BE2C (cell line): ENCODE data around the gene WIPI1.

Experiments used
- DNase-seq: peaks from one replicate; pipeline ENCODE4 v3.0.0-alpha.2; 2020
- H3K27me3 ChIP-seq: fragments of 250-450 bp; sonication (Bioruptor Pico); 2 replicates; pipeline ENCODE4 v1.5.1; 2020; ENCODE audit warnings: mild to moderate bottlenecking
- H3K36me3 ChIP-seq: fragments of 250-450 bp; sonication (Bioruptor Pico); 2 replicates; pipeline ENCODE4 v1.5.1; 2020; ENCODE audit warnings: mild to moderate bottlenecking
- H3K4me1 ChIP-seq: fragments of 250-450 bp; sonication (Bioruptor Pico); 2 replicates; pipeline ENCODE4 v1.5.1; 2020
- H3K4me3 ChIP-seq: 2 replicates; pipeline ENCODE4 v1.5.1; 2011; ENCODE audit warnings: low read depth, low read length
- H3K9me3 ChIP-seq: fragments of 250-450 bp; sonication (Bioruptor Pico); 2 replicates; pipeline ENCODE4 v1.5.1; 2020
- TF ChIP-seq, protein P1 (sequence below): IDR thresholded peaks from 2 replicates; pipeline ENCODE4 v1.5.1; 2012; ENCODE audit warnings: mild to moderate bottlenecking, low read depth, low read length

WIPI1 gene

DNA sequence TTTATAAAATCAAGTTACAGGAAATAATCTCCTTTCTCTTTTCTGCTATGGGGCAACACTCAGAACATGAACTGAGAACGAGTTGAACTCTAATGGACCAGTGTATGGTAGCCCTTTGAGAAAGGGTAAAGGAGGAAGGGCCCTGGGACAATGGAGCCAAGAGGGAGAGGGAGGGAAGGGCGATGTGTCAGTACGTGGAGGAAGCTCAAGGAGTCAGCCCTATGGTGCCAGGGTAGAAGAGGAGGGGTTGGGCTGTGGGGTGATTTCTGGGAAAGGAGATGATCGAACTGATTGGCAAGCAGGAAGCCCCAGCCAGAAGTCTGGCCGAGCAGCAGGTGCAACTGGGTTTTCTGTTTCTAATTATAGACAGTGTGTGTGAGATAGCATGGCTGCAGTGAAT, 4.3 kb upstream of the WIPI1 start:
- H3K4me1 ChIP-seq, result peaks cover 15% of the 10 kb centered on the region
- TF ChIP-seq, protein P1, sequence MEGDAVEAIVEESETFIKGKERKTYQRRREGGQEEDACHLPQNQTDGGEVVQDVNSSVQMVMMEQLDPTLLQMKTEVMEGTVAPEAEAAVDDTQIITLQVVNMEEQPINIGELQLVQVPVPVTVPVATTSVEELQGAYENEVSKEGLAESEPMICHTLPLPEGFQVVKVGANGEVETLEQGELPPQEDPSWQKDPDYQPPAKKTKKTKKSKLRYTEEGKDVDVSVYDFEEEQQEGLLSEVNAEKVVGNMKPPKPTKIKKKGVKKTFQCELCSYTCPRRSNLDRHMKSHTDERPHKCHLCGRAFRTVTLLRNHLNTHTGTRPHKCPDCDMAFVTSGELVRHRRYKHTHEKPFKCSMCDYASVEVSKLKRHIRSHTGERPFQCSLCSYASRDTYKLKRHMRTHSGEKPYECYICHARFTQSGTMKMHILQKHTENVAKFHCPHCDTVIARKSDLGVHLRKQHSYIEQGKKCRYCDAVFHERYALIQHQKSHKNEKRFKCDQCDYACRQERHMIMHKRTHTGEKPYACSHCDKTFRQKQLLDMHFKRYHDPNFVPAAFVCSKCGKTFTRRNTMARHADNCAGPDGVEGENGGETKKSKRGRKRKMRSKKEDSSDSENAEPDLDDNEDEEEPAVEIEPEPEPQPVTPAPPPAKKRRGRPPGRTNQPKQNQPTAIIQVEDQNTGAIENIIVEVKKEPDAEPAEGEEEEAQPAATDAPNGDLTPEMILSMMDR, result no peak
- peak; percentile 59 for DNase-seq

GRCh38 chr17:68461122-68461539, 3.8 kb upstream of the WIPI1 start:
- no peak for DNase-seq
- TF ChIP-seq, protein P1, result no peak
- Histone ChIP-seq H3K27me3 (no peaks in the 10 kb centered on the region; the same call in 1 of the 2 replicates), H3K9me3 (no peaks in the 10 kb centered on the region), H3K4me3 (no peak overlapping the region), H3K36me3 (no peaks in the 10 kb centered on the region), H3K4me1 (peaks cover 15% of the 10 kb centered on the region)

More for the DNA sequence above, 4.3 kb upstream of the WIPI1 start:
- H3K36me3 ChIP-seq, result no peaks in the 10 kb centered on the region
- no peaks in the 10 kb centered on the region for H3K9me3 ChIP-seq
- no peak overlapping the region for H3K4me3 ChIP-seq
- H3K27me3 ChIP-seq, result no peaks in the 10 kb centered on the region

DNA sequence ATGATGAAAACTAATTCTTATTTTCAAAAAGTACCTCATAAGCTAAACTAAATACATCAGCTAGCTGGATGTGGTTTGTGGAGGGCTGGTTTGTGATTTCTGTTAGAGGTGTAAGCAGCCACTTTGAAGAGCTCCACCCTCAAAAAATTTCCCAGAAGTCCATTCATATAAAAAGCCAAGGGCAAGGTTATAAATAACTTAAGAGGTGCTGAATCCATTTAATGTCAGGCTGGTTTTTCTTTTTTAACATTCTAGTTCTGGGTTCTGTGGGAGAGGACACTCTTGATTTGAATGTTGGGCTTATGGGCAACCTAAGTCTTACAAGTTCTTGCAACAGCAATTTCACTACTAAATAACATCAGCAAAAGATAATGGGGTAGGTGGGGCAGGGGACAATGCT, 3.4 kb upstream of the WIPI1 start:
- no peak overlapping the region for H3K4me3 ChIP-seq
- peaks cover 4% of the 10 kb centered on the region; the same call in 1 of the 2 replicates for H3K27me3 ChIP-seq
- TF ChIP-seq, protein P1, result no peak
- no peaks in the 10 kb centered on the region for H3K9me3 ChIP-seq
- DNase-seq, result no peak
- peaks cover 15% of the 10 kb centered on the region for H3K4me1 ChIP-seq
- H3K36me3 ChIP-seq, result no peaks in the 10 kb centered on the region

DNA sequence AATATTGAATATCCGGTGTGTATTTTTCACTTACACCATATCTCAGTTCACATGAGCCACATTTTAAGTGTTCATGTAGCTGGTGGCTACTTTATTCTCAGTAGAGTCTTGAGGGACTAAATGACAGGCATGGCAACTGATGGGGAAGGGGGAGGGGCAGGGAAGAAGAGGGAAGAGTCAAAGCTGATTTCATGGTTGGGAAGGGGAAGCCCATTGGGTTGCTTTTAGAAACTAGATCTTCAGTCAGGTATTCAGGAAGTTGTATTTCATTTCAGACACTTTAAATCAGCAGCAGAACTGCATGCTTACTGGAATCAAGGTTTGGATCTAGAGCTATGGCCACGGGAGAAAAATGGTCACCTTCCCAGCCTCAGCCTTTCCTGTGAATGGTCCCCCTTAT, 2.9 kb upstream of the WIPI1 start:
- TF ChIP-seq, protein P1, result no peak
- peaks cover 4% of the 10 kb centered on the region; the same call in 1 of the 2 replicates for H3K27me3 ChIP-seq
- H3K9me3 ChIP-seq, result no peaks in the 10 kb centered on the region
- no peaks in the 10 kb centered on the region for H3K36me3 ChIP-seq
- no peak for DNase-seq
- no peak overlapping the region for H3K4me3 ChIP-seq
- peaks cover 15% of the 10 kb centered on the region for H3K4me1 ChIP-seq

DNA sequence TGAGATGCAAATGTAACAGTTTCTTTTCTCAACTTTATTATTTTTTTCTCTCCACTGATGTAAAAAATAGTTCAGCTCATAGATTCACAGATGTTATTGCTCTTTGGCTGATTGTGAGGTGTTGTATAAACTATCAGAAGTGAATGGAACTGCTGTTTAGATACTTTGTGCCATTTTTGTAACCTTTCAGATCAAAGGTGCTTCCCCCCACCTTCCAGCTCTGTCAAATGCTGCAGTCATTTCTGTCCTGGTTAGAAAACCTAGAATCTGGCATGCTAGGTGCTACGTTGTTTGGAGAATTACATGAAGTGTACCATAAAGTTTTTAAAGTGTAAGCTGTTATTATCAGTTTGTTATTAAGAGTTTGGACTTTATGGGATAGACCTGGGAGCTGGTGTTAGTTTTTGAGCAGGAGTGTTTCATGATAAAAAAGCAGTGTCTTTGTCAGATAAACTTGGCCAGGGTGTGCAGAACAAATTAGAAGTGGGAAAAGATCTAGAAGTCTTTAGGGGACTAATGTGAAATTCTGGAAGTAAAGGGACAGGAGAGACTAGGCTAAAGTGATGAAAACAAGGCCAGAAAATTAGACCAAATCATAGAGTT, 1.8 kb upstream of the WIPI1 start:
- TF ChIP-seq, protein P1, result no peak
- H3K4me1 ChIP-seq, result peaks cover 15% of the 10 kb centered on the region
- H3K36me3 ChIP-seq, result no peaks in the 10 kb centered on the region
- H3K9me3 ChIP-seq, result no peaks in the 10 kb centered on the region
- no peak for DNase-seq
- no peak overlapping the region for H3K4me3 ChIP-seq
- H3K27me3 ChIP-seq, result peaks cover 4% of the 10 kb centered on the region; the same call in 1 of the 2 replicates

GRCh38 chr17:68458260-68459036, 1.2 kb upstream of the WIPI1 start:
- TF ChIP-seq, protein P1, result no peak
- H3K4me3 ChIP-seq, result peak overlapping the region; percentile 57
- peaks cover 15% of the 10 kb centered on the region for H3K4me1 ChIP-seq

More at GRCh38 chr17:68458260-68459036, 1.2 kb upstream of the WIPI1 start:
- peaks cover 4% of the 10 kb centered on the region; the same call in 1 of the 2 replicates for H3K27me3 ChIP-seq
- H3K36me3 ChIP-seq, result no peaks in the 10 kb centered on the region
- no peak for DNase-seq
- no peaks in the 10 kb centered on the region for H3K9me3 ChIP-seq
